Measurements from ENCODE around the gene SEMA6B.
"Not testable (repeated sequence)": the region's sequence is repeated elsewhere in the genome, so short reads cannot be mapped to it uniquely, and the experiment has no call there.

SEMA6B gene

GRCh38 chr19:4573682-4574081, 14.2 kb upstream of the SEMA6B start:
- in situ Hi-C loops (cut with MboI; ENCODE audit: low sequenced_read_pairs) = no loop called here

GRCh38 chr19:4571305-4571917, 11.9 kb upstream of the SEMA6B start:
- in situ Hi-C loops (cut with MboI; ENCODE audit: low sequenced_read_pairs) = no loop called here

DNA sequence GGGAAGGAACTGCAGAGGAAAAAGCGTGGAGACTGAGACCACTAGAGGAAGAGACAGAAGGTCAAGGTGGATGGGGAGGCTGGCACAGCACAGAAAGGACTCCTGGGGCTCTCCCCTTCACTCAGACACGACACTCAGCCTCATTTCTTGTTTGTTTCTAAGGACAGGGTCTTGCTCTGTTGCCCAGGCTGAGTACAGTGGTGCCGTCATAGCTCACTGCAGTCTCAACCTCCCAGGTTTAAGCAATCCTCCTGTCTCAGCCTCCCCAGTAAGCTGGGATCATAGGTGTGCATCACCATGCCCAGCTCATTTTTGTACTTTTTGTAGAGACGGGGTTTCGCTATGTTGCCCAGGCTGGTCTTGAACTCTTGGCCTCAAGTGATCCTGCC, 11.4 kb upstream of the SEMA6B start:
- in situ Hi-C loops (cut with MboI; ENCODE audit: low sequenced_read_pairs) = no loop called here

DNA sequence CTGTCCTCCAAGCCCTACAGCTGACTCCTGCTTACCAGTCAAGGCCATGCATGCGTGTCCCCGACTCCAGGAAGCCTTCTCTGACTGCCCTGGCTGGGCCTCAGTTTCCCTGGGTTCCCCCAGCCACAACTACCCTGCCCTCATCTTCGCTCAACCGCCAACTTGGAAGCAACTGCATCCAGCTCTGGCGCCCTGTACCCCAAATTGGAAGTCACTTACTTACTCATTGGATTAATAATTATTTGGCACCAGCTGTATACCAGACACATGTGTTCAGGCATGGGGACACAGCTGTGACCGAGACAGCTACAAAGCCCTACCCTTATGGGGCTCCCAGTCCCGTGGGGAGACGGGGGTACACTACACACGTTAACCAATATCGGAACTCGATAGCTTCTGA, 10.9 kb upstream of the SEMA6B start:
- in situ Hi-C loops (cut with MboI; ENCODE audit: low sequenced_read_pairs) = no loop called here

GRCh38 chr19:4568886-4569285, 9.4 kb upstream of the SEMA6B start:
- in situ Hi-C loops (cut with MboI; ENCODE audit: low sequenced_read_pairs) = no loop called here

DNA sequence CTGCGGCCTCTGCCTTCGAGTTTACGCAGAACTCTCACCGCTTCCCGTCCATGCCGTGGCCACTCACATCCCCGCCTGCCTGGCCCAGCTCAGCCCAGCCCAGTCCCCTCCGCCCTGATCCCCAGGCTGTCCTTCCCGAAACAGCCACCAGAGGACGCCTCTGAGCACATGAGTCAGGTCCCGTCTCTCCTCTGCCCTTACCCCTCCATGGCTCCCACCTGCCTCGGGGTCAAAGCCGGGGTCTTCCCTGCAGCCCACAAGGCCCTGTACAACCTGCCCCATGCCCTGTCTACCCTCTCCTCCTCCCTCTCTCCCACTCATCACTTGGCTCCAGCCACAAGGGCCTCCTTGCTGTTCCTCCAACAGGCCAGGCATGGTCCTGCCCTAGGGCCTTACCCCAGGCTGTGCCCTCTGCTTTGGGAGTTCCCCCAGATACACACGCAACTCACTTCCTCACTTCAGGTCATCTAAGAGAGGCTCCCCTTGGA, 8.1 kb upstream of the SEMA6B start:
- in situ Hi-C loops (cut with MboI; ENCODE audit: low sequenced_read_pairs) = no loop called here

DNA sequence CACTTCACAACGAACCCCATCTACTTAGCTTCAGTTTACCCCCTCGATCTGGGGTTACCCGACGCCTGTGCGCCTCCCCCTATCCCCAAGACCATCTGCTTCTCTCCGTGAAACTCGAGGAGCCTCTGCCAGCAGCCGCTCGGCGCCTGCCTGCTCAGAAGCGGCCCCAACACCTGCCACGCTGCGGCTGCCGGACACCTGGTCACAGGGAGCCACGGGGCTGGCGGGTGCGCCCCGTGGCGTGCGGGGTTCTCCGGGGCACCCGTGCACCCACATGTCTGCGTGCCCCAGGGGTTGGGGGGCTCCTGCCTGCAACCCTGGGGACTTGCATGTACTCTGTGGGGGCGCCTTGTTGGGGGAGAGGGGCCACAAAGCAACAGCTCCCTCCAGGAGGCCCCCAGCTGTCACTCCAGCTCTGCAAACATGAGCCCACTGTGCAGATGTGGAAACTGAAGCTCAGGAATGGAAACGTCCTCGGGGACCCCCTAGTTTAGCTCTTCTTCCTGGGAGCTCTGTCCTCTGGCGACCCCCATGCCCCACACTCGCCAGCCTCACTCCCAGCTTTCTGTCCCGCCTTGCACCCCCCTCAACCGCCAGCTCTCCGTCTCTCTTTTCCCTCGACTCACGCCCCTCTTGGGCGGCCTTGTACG, 7.0 kb upstream of the SEMA6B start:
- in situ Hi-C loops (cut with MboI; ENCODE audit: low sequenced_read_pairs) = no loop called here

- in situ Hi-C loops (cut with MboI; ENCODE audit: low sequenced_read_pairs) = not testable (repeated sequence)
These were observed 4.1 kb upstream of the SEMA6B start for GRCh38 chr19:4563562-4563961.

GRCh38 chr19:4562085-4562484, 2.6 kb upstream of the SEMA6B start:
- in situ Hi-C loops (cut with MboI; ENCODE audit: low sequenced_read_pairs) = not testable (repeated sequence)

DNA sequence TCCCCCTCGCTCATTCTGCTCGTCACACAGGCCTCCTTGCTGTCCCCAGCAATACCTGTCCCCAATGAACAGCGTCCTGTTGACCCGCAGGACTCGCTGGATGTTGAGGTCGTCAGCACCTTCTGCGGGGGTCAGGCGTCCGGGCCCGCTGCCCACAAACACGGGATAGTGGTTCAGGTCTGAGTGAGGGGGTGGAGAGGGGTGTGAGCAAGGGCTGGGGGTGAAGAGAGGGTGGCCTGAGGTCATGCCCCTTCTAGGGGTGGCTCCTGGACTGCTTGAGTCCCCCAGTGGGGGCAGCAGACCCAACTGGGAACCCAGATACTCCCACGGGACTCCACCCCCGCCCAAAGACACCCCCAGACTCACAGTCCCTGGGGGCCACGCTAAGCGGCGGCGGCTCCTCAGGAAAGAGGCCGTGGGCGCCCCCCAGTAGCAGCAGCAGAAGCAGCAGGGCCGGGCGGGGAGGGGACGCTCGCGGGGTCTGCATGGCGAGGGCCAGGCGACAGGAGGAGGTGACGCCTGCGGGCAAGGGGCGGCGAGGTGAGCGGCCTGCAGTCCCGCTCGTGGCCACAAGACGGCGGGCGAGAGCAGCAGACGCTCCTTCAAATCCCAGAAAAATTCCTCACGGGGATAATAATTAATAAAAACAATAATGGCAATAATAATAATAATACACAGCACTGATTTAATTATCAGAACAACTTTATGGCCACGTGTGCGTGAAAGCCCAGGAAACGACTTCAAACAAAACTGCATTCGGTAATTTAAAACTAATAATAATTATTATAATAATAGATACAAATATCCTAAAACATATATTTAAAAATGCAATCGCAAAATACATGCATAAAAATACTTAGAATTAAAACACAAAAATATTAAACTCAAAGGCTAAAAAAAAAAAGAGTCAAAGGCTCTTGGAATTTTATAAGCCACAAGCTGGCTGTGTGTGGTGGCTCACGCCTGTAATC, 1.2 kb downstream of the SEMA6B start:
- in situ Hi-C loops (cut with MboI; ENCODE audit: low sequenced_read_pairs) = no loop called here

DNA sequence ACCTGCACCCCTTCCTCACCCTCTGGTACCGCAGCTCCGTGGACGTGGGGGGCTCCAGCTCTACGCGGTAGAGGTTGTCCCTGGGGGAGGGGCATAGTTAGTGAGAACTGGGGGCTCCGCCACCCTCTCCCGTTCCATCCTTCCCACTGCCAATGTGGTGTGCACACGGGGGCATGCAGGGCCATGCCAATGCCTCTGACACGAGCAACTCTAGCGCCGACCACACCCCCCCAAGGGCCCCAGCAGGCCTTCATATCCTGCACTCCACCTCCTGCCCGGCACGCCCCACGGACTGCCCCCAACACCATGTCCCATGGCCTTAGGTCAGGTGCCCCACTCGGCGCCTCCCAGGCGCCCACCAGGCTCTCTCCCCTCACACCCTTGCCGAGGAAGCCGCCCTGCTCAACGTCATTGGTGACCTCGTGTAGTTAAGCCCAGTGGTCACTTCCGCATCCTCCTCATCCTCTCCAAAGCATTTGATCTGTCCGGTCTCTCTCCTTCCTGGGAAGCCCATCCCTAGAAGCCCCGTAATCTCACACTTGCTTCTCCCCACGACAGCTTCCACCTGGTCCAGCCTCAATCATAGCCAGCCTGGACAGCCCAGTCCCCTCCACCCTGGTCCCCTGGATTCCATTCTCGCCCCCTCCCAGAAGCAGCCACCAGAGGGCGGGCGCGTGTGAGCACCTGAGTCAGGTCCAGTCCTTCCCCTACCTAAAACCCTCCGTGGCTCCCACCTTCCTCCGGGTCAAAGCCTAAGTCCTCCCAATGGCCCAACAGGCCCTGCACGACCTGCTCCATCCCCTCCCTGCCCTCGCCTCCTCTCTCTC, 2.1 kb downstream of the SEMA6B start:
- in situ Hi-C loops (cut with MboI; ENCODE audit: low sequenced_read_pairs) = no loop called here

GRCh38 chr19:4556597-4557127, 2.8 kb downstream of the SEMA6B start:
- in situ Hi-C loops (cut with MboI; ENCODE audit: low sequenced_read_pairs) = no loop called here

DNA sequence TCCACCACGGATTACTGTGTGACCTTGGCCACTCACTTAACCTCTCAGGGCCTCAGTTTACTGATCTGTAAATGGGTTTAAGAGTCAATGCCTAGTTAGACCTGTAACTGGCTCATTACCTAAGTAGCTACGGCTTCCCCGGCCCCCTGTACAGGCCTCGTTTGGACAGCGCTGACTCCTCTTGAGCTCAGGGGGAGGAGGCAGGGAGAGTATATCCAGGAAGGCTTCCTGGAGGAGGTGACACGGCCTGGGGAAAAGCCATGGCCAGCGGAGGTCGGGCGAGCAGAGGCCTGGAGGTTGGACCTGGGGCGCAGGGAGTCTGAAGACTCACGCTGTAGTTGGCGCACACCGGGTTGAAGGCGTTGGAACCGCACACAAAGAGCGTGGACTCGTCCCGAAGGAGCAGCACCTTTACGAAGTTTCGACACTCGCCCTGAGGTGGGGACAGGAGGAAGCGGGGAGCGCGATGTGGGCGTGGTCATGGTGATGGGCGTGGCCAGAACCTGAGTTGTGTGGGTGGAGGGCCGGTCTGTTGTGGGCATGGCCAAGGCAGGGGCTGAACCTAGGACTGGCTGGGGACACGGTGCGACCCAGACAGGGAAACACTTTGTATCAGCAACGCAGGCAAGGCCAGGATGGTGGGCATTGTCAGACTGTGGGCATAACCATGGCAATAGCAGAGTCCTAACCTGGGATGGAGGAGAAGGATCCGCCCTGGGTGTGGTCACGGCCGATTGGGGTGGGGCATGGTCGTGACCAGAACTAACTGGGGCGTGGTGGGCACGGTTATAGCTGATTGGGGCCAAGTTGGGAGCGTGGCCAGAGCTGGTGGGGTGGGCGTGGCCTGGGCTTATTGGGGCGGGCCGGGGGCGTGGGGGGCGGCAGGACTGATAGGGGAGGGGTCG, 3.6 kb downstream of the SEMA6B start:
- in situ Hi-C loops (cut with MboI; ENCODE audit: low sequenced_read_pairs) = no loop called here

DNA sequence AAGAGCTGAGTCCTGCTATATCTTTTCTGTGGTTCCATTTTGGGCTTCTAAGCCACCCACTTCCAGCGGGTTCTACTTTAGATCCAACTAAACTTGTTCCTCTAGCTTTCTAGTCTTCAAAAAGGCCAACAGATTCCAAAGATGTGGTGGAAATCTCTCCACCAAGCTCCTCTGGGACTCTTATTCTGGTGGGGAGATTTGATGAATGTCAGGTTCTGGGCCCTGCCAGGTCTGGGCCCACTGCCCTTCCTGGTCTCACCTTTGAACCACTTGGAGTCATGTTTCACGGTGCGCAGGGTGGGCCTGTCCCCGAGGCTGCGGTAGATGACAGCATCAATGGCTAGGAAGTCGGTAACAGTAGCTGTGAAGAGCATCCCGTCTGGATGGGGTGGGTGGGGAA, 4.8 kb downstream of the SEMA6B start:
- in situ Hi-C loops (cut with MboI; ENCODE audit: low sequenced_read_pairs) = no loop called here

DNA sequence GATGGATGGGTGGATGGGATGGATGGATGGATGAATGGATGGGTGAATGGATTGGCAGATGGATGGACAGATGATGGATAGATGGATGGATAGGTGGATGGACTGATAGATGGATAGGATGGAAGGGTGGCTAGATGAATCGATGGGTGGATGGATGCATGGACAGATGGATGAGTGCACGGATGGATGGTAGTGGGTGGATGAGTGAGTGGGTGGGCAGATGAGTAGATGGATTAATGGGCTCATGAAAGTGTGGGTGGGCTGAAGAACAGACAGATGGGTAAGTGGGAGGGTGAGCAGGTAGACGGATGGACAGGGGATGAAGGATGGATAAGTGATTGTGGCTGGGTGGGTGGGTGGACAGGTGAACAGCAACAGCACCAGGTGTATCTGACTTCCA, 5.7 kb downstream of the SEMA6B start:
- in situ Hi-C loops (cut with MboI; ENCODE audit: low sequenced_read_pairs) = no loop called here

DNA sequence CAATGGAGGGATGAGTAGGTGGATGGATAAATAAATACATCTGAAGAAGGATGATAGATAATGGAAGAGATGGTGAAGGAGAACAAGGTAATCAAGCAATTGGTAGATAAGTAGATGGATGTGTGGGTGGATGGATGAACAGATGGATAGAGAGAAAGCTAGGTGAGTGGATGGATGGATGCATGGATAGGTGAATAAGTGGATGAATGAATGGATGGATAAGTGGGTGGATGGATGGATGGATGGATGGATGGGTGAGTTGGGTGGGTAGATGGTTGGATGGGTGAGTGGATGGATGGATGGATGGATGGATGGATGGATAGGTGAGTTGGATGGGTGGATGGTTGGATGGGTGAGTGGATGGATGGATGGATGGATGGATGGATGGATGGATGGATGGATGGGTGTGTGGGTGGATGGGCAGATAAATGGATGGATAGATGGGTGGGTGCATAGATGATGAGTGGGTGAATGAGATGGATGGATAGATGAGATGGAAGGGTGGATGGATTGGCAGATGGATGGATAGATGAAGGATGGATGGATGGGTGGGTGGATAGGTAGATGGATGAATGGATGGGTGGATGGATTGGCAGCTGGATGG, 6.3 kb downstream of the SEMA6B start:
- in situ Hi-C loops (cut with MboI; ENCODE audit: low sequenced_read_pairs) = no loop called here

DNA sequence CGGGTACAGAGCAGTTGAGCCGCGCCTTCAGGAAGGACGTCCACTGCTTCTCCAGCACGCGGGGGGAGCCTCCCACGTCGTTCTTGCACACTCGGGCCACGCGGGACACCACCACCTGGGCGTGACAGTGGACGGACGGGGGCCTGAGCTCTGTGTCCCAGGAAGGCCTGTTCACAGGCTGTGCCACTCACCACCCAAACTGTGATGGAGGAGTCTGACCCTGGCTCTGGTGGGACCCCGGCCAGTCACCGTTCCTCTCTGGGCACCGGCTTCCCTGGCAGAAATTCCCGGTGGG, 7.0 kb downstream of the SEMA6B start:
- in situ Hi-C loops (cut with MboI; ENCODE audit: low sequenced_read_pairs) = no loop called here

DNA sequence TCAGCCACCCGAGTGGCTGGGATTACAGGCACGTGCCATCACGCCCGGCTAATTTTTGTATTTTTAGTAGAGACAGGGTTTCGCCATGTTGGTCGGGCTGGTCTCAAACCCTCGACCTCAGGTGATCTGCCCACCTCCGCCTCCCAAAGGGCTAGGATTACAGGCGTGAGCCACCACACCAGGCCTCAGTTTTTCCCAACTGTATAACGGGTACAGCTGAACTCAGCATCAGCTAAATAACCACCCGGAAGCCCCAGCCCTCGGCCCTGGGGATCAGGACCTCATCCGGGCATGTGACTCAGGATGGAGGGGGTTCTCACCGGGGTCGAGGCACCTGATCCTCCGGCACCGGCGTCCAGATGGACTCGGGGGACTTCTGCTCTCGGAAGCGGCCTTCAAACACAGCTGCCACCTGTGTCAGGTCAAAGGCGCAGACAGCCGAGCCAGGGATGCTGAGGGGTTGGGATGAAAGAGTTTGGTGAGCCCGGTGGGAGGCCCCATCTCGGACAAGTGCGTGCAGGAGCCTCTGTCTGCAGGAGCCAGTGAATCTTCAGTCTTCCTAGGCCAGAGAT, 8.9 kb downstream of the SEMA6B start:
- in situ Hi-C loops (cut with MboI; ENCODE audit: low sequenced_read_pairs) = no loop called here

DNA sequence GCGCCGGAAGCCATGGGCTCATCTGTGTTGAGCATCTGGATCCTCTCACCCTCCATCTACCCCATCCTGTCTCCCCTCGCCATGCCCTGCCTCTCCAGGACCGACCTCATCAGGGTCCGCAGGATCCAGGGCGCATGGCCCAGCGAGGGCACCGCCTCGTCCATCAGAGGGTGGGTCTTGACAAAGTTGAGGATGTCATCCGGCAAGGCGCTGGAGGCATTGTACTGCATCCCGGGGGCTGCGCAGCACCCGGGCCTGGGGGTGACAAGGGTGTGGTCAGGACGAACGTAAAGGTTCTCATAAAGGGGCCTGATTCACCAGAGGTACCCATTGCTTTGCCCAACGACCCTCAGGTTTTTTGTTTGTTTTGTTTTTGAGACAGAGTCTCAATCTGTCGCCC, 9.5 kb downstream of the SEMA6B start:
- in situ Hi-C loops (cut with MboI; ENCODE audit: low sequenced_read_pairs) = no loop called here
